Fibroblast of the aortic adventitia (primary cell): Measurements from ENCODE around the gene CAV1. TPM values are rescaled to one million over a fixed set of nuclear protein-coding genes. Genes with fewer than 3 reads are reported as not detected.

ENCODE experiments used
- DNase-seq: peaks from one replicate; pipeline ENCODE4 v3.0.0-alpha.2; 2010; ENCODE audit warnings: low read depth
- H3K4me3 ChIP-seq: 2 replicates; pipeline ENCODE4 v1.5.1; 2011; ENCODE audit warnings: low read depth, mild to moderate bottlenecking, control low read depth, low read length, moderate library complexity
- total RNA-seq: library from RNA; depleted of rRNA; stranded (reverse); fragments of >200 nt; gene quantifications from 2 replicates; pipeline ENCODE4 v1.2.3, GENCODE V29; 2012; ENCODE audit warnings: low replicate concordance
- TF ChIP-seq, protein P1 (sequence below): IDR thresholded peaks from 2 replicates; pipeline ENCODE4 v1.5.1; 2011; ENCODE audit warnings: mild to moderate bottlenecking, low read length, control low read depth, inconsistent platforms; ENCODE audit not compliant: insufficient read depth

Gene CAV1
- total RNA-seq, 1 donor = 598 TPM

DNA sequence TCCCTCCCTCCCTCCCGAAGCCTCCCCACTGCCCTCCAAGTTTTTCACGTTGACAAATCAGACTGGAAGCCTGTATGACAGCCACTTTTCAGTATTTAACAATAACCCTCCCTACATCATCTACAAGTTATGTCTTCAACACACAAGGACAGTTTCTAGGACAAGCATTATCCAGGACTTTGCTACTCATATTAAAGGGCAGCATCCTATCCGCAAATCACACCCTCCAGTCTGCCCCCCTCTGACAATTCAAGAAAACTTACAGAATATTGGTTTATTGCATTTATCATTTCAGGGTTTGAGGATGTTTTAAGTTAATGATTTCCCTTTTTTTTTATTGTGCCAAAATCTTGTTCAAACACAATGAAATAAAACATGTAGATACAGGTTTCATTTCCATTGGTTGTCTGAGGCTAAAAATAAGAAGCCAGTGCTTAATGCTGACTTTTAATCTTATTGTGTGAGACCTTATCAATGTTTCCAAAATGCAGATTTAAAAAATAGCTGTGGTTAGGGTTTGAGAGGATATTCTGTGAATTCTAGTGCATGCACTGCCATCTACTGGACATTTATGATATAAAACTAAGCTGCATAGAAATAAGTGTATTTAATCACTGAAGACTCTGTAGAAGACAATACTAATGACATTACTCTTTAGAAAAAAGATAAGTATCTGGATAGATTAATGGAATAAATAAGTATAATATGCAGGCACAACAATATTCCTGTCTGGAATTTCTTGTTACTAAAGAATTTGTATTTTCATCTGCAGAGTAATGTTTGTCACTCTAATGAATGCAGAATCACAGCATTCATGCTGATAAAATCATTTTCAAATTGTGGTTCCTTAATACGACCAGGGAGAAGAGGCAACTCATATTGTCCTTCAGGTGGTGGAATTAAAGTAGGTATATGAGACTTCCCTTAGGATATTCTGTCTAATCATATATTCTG is 64.1 kb downstream of the CAV1 start:
- TF ChIP-seq, protein P1, sequence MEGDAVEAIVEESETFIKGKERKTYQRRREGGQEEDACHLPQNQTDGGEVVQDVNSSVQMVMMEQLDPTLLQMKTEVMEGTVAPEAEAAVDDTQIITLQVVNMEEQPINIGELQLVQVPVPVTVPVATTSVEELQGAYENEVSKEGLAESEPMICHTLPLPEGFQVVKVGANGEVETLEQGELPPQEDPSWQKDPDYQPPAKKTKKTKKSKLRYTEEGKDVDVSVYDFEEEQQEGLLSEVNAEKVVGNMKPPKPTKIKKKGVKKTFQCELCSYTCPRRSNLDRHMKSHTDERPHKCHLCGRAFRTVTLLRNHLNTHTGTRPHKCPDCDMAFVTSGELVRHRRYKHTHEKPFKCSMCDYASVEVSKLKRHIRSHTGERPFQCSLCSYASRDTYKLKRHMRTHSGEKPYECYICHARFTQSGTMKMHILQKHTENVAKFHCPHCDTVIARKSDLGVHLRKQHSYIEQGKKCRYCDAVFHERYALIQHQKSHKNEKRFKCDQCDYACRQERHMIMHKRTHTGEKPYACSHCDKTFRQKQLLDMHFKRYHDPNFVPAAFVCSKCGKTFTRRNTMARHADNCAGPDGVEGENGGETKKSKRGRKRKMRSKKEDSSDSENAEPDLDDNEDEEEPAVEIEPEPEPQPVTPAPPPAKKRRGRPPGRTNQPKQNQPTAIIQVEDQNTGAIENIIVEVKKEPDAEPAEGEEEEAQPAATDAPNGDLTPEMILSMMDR = peak; percentile 42
- peak; percentile 91 for DNase-seq
- no peak overlapping the region for H3K4me3 ChIP-seq

DNA sequence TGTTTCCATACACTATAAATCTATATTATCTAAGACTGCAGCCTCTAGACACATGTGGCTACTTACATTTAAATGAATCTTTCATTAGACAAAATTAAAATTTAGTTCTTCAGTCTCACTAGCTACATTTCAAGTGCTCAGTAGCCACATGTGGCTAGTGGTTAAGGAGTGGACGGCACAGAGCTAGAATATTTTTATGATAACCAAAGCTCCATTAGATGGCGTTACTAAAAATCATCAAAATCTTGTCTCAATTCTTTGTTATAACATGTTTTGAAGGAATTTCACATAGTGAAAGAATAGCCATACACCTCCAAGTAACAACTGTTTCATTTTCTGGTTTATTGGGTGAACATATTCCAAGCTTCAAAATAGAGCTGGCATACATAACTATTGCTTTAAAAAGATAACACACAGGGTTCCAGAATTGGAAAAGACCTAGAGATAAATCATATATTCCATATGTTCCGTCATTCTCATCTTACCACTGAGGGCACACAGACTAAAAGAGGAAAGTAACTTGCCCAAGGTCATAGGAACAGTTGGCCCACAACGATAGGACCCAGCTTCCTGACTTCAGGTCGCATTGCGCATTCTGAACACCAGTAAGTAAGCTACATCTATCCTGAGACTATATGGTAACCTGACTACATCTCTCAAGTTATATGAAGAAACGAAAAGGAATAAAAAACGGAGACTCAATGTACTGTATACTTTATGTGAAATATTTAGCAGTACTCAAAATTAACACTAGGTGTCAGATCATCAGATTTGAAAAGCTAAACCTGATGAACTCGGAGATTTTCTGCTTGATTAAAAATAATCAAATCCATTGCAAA is 66.6 kb downstream of the CAV1 start:
- no peak overlapping the region for H3K4me3 ChIP-seq
- peak; percentile 61 for DNase-seq
- TF ChIP-seq, protein P1 = peak; percentile 55

DNA sequence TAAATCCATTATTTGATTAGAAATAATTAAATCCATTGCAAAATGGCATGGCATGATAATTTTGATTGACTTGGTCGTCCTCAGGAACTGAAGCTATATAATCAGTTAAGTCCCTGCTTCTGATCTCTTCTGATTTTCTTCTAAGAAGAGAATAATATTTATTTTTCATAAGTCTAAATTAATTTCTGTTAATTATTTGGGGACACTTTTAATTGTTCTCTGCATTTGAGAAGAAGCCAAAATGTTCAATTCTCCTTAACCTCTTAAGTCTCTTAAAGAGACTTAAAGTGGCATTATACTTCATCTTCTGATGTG is 67.2 kb downstream of the CAV1 start:
- TF ChIP-seq, protein P1 = no peak
- H3K4me3 ChIP-seq = no peak overlapping the region
- DNase-seq = no peak

DNA sequence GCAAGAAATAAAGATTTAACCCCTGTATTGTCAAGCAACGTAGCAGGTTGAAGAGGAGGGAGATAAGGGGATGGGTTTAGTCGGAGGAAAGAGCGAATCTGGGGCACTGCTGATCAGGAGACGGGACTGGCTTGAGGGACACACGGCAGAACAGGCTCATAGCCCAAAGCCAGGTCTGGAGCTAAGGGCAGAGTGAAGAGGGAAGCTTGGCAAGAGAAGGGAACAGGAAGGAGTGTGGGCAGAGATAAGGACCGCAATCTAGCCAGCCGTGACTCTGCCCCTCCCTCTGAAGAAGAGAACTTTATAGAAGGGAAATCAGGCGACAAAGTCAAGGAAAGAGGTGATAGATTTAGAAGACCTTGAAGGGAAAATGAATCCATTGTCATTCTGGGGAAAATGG is 67.6 kb downstream of the CAV1 start:
- no peak for DNase-seq
- H3K4me3 ChIP-seq = no peak overlapping the region
- TF ChIP-seq, protein P1 = no peak

DNA sequence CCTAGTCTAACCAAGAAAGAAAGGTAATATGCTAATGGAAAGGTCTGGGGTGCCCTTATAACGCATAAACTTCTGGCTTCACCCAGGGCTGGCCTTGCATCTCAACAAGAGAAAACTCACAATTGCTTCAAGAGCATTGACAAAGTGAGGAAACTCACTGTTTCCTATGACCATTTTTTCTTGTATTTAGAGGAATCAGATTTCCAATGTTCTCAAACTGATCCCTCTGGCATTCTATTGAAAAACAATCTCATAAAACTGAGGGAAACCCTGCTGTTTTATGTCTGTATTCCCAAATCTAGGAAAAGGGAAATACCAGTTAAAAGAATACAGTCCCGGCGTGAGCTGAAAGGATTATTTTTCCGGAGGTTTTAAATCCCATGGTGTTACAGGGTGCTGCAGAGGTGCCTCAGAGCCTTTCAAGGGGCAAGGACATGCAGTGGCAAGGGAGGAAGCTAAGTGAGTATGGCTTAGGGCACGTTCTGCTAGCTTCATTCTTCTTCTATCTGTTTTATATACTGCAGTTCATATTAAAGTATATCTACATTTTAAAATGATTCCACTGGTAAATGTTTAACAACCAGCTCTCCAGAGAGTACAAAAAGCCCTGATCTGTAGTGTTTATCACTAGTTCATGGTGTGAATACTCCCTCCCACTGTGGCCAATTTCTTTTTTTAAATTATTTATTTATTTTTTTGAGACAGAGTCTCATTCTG is 68.7 kb downstream of the CAV1 start:
- H3K4me3 ChIP-seq = no peak overlapping the region
- no peak for DNase-seq
- TF ChIP-seq, protein P1 = no peak

DNA sequence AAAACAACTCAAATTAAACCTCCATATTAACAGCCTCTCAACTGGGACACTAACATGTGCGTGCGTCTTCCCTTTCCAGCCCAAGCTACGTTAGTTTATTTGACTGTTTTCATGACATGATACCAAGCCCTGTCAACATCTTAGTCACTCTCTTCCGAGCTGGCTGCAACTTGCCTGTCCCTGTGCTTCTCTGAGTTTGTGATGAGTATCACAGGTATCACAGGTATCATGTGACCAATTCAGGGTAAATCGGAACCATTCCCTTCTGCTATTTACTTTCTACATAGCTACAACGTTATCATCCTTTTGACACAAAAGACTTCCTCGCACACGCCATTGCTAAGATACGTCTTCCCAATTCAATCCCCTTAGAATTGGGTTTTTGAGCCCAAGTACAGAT is 70.2 kb downstream of the CAV1 start:
- no peak for DNase-seq
- TF ChIP-seq, protein P1 = no peak
- no peak overlapping the region for H3K4me3 ChIP-seq
